A549 (cell line): Measurements from ENCODE around the gene BMS1. TPM values are rescaled to one million over a fixed set of nuclear protein-coding genes. Genes with fewer than 3 reads are reported as not detected.
"Not testable (repeated sequence)": the region's sequence is repeated elsewhere in the genome, so short reads cannot be mapped to it uniquely, and the experiment has no call there.

Experiments used
- ATAC-seq, 2 experiments: fragments of 200-7000 bp in 1 of 2; fragments of >200 bp in 1 of 2; cut with Nextera tagmentation in 1 of 2; cut with Tn5 transposase in 1 of 2; 3 replicates each; pipeline versions ENCODE4 v1.8.0 to v1.9.1; 2018 to 2020; ENCODE audit warnings: mild to moderate bottlenecking in 1 of 2, moderate library complexity in 1 of 2
- CTCF ChIA-PET: fragments of 300-600 bp; sonication (Branson Sonifier 250); formaldehyde crosslinking; extraction: SDS; loops from one replicate; lab custom pipeline; 2021; ENCODE audit warnings: antibody characterized with exemption, inconsistent platforms; lab: Yijun Ruan, JAX
- POLR2A ChIA-PET: fragments of 350-600 bp; formaldehyde crosslinking; extraction: SDS; loops from one replicate; lab custom pipeline; 2021; ENCODE audit warnings: antibody characterized with exemption, inconsistent platforms; lab: Yijun Ruan, JAX
- DNase-seq, 2 experiments: peaks; one replicate each; pipeline versions ENCODE4 v3.0.0 to v3.0.0-alpha.2; 2011 to 2016; ENCODE audit warnings: low read depth in 1 of 2, low spot score in 1 of 2
- FAIRE-seq: peaks from 2 replicates; lab custom pipeline; 2011; peaks lifted over from hg19 to GRCh38; lab: Jason Lieb, UNC
- H3K27ac ChIP-seq, 2 experiments: fragments of >200 bp; sonication (Bioruptor Twin); formaldehyde crosslinking; 3 replicates each; pipeline ENCODE4 v1.5.1; 2016 to 2017
- H3K4me1 ChIP-seq: fragments of >200 bp; sonication (Bioruptor Twin); formaldehyde crosslinking; 3 replicates; pipeline ENCODE4 v1.6.1; 2016
- H3K4me2 ChIP-seq: fragments of >200 bp; sonication (Bioruptor Twin); formaldehyde crosslinking; 3 replicates; pipeline ENCODE4 v1.6.1; 2016
- H3K4me3 ChIP-seq: fragments of >200 bp; sonication (Bioruptor Twin); formaldehyde crosslinking; 3 replicates; pipeline ENCODE4 v1.5.1; 2016
- H3K9me3 ChIP-seq: fragments of >200 bp; sonication (Bioruptor Twin); formaldehyde crosslinking; 3 replicates; pipeline ENCODE4 v1.6.1; 2016
- BHLHE40 ChIP-seq: IDR thresholded peaks from 2 replicates; pipeline ENCODE4 v1.6.1; 2012; ENCODE audit warnings: low read depth, low read length, inconsistent platforms
- CHD4 ChIP-seq: fragments of 200-600 bp; sonication (generic); IDR thresholded peaks from 2 replicates; pipeline ENCODE4 v1.6.1; 2016; ENCODE audit warnings: antibody characterized with exemption, mild to moderate bottlenecking, borderline replicate concordance
- GATA3 ChIP-seq: IDR thresholded peaks from 2 replicates; pipeline ENCODE4 v1.6.1; 2012; ENCODE audit warnings: borderline replicate concordance
- HMGXB4 ChIP-seq: fragments of 250-450 bp; sonication (Bioruptor Pico); IDR thresholded peaks from 2 replicates; pipeline ENCODE4 v1.5.0; 2021; ENCODE audit warnings: mild to moderate bottlenecking, moderate library complexity, borderline replicate concordance
- HOXA7 ChIP-seq: fragments of 250-450 bp; sonication (Bioruptor Pico); IDR thresholded peaks from 2 replicates; pipeline ENCODE4 v1.5.0; 2020; ENCODE audit warnings: mild to moderate bottlenecking, moderate library complexity
- HOXB13 ChIP-seq: fragments of 250-450 bp; sonication (Bioruptor Pico); IDR thresholded peaks from 2 replicates; pipeline ENCODE4 v1.5.0; 2020; ENCODE audit warnings: low read depth, mild to moderate bottlenecking, moderate library complexity
- HOXB5 ChIP-seq: fragments of 250-450 bp; sonication (Bioruptor Pico); IDR thresholded peaks from 2 replicates; pipeline ENCODE4 v1.5.0; 2020; ENCODE audit warnings: mild to moderate bottlenecking, moderate library complexity
- JUNB ChIP-seq: fragments of >200 bp; sonication (Bioruptor Twin); formaldehyde crosslinking; IDR thresholded peaks from 2 replicates; pipeline ENCODE4 v1.6.1; 2016
- PBX3 ChIP-seq: IDR thresholded peaks from 2 replicates; pipeline ENCODE4 v1.6.1; 2012
- PHF8 ChIP-seq: fragments of 200-600 bp; sonication (generic); IDR thresholded peaks from 2 replicates; pipeline ENCODE4 v1.6.1; 2016; ENCODE audit warnings: low read depth, mild to moderate bottlenecking, antibody characterized with exemption, moderate library complexity, borderline replicate concordance
- POLR2A ChIP-seq: IDR thresholded peaks from 2 replicates; pipeline ENCODE4 v1.6.1; 2012; ENCODE audit warnings: mild to moderate bottlenecking, low read length
- RAD21 ChIP-seq, 2 experiments: fragments of >200 bp in 1 of 2; sonication (Bioruptor Twin) in 1 of 2; formaldehyde crosslinking in 1 of 2; IDR thresholded peaks in 1 of 2; conservative IDR thresholded peaks in 1 of 2; 2 replicates in 1 of 2; 3 replicates in 1 of 2; pipeline ENCODE4 v1.6.1; 2012 to 2018; ENCODE audit warnings: inconsistent platforms in 1 of 2
- RFX5 ChIP-seq: fragments of 450-650 bp; IDR thresholded peaks from 2 replicates; pipeline ENCODE4 v1.7.1; 2014; ENCODE audit warnings: antibody characterized with exemption, mild to moderate bottlenecking, moderate library complexity
- RNF2 ChIP-seq: fragments of 200-600 bp; sonication (generic); IDR thresholded peaks from 2 replicates; pipeline ENCODE4 v1.6.1; 2016; ENCODE audit warnings: low read depth, mild to moderate bottlenecking, antibody characterized with exemption, moderate library complexity, borderline replicate concordance
- SREBF2 ChIP-seq: fragments of 450-650 bp; IDR thresholded peaks from 2 replicates; pipeline ENCODE4 v1.6.1; 2014; ENCODE audit warnings: mild to moderate bottlenecking, moderate library complexity
- TFCP2L1 ChIP-seq: fragments of 250-450 bp; sonication (Bioruptor Pico); IDR thresholded peaks from 2 replicates; pipeline ENCODE4 v1.5.0; 2021; ENCODE audit warnings: mild to moderate bottlenecking
- WGBS: methylation state at CpG from one replicate; pipeline ENCODE4 v1.1.6; 2017; ENCODE audit errors: missing lambda C conversion rate; 5-methylcytosine and 5-hydroxymethylcytosine counted together
- polyA plus RNA-seq, 4 experiments: library from polyadenylated mRNA; depleted of rRNA in 3 of 4; stranded (reverse); fragments of >200 nt; fragmentation: RNase III in 1 of 4; extraction: RNeasy Plus Mini Kit Qiagen cat#74134 plus additional on column Dnase treatment in 1 of 4; gene quantifications; 2 replicates in 3 of 4; 3 replicates in 1 of 4; pipeline ENCODE4 v1.2.3, GENCODE V29; 2011 to 2017
- TF ChIP-seq, protein P1 (sequence below): fragments of >200 bp; sonication (Bioruptor Twin); formaldehyde crosslinking; IDR thresholded peaks from 3 replicates; pipeline ENCODE4 v1.6.1; 2016

The BMS1 gene
- polyA plus RNA-seq, 2 of the 4 experiments (the other 2 are of a cell fraction), result 14.4 to 21.2 TPM

- Histone ChIP-seq H3K27ac (no peak overlapping the region), H3K9me3 (no peaks in the 10 kb centered on the region), H3K4me1 (no peaks in the 10 kb centered on the region), H3K4me3 (no peak overlapping the region), H3K4me2 (no peak overlapping the region)
- POLR2A ChIA-PET, result no interaction called here
- FAIRE-seq (no peak), ATAC-seq (no peak), DNase-seq (no peak)
- CTCF ChIA-PET, result interaction anchor here (1.4 kb wide), 2 partner anchors 209 to 232 kb away, joined by 4 to 6 read pairs; no protein-coding TSS in a partner anchor
- TF ChIP-seq HOXA7, result no peak
- TF ChIP-seq RFX5, result no peak
- no peak for TF ChIP-seq PHF8
- TF ChIP-seq JUNB, result no peak
- no peak for TF ChIP-seq GATA3
- no peak for TF ChIP-seq PBX3
- TF ChIP-seq POLR2A, result no peak
- WGBS, result 49% methylated on average over 8 of the region's 9 CpGs
Measured at GRCh38 chr10:42869977-42870350, 87.4 kb downstream of the BMS1 start.

GRCh38 chr10:42871138-42871641 lies 88.6 kb downstream of the BMS1 start:
- 62% methylated on average over 13 of the region's 13 CpGs for WGBS
- ATAC-seq, H3K9me3 ChIP-seq, DNase-seq, FAIRE-seq, H3K27ac ChIP-seq, H3K4me2 ChIP-seq, H3K4me3 ChIP-seq, H3K4me1 ChIP-seq, POLR2A ChIA-PET: not testable (repeated sequence)
- CTCF ChIA-PET, result interaction anchor here (0.6 to 1.4 kb wide), 3 partner anchors 8 to 231 kb away, joined by 3 to 6 read pairs (median 4); no protein-coding TSS in a partner anchor

DNA sequence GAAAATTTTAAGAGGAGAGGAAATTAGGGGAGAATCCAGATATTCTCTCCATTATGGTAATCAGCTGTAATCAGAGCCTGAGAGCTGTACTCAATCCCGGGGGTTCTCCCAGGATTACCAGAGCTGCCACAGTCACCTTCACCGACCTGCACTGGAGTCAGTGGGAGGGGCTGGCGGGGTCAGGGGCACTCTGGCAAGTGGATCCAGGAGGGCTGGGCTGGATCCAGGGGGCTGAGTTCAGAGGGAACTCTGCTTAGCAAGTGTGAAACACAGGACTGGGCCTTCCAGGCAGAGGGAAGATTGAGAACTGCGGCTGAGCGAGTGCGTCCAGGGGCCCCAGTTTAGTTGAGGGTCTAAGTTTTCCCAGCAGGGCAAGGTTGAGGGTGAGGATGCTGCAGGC lies 89.2 kb downstream of the BMS1 start:
- Histone ChIP-seq H3K27ac (no peak overlapping the region), H3K4me2 (no peak overlapping the region), H3K4me1 (0 out of 3 replicates have a peak, but pooled peaks cover 8% of the 10 kb centered on the region), H3K9me3 (no peaks in the 10 kb centered on the region), H3K4me3 (no peak overlapping the region)
- WGBS, result 70% methylated on average over 6 of the region's 6 CpGs
- ChIA-PET POLR2A (no interaction called here), CTCF (no interaction called here)
- ATAC-seq (no peak), FAIRE-seq (no peak), DNase-seq (no peak)
- TF ChIP-seq SREBF2 (no peak), HOXB13 (CRISPR knock-in tag) (no peak), HOXB5 (CRISPR knock-in tag) (no peak), TFCP2L1 (CRISPR knock-in tag) (no peak), POLR2A (no peak), HMGXB4 (CRISPR knock-in tag) (no peak), BHLHE40 (no peak), RAD21 (conservative IDR thresholded peaks at IDR 0.05 in 1 of 2, IDR thresholded peaks at IDR 0.05 in 1 of 2) (no peak)
- TF ChIP-seq, protein P1, sequence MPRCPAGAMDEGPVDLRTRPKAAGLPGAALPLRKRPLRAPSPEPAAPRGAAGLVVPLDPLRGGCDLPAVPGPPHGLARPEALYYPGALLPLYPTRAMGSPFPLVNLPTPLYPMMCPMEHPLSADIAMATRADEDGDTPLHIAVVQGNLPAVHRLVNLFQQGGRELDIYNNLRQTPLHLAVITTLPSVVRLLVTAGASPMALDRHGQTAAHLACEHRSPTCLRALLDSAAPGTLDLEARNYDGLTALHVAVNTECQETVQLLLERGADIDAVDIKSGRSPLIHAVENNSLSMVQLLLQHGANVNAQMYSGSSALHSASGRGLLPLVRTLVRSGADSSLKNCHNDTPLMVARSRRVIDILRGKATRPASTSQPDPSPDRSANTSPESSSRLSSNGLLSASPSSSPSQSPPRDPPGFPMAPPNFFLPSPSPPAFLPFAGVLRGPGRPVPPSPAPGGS, result no peak

DNA sequence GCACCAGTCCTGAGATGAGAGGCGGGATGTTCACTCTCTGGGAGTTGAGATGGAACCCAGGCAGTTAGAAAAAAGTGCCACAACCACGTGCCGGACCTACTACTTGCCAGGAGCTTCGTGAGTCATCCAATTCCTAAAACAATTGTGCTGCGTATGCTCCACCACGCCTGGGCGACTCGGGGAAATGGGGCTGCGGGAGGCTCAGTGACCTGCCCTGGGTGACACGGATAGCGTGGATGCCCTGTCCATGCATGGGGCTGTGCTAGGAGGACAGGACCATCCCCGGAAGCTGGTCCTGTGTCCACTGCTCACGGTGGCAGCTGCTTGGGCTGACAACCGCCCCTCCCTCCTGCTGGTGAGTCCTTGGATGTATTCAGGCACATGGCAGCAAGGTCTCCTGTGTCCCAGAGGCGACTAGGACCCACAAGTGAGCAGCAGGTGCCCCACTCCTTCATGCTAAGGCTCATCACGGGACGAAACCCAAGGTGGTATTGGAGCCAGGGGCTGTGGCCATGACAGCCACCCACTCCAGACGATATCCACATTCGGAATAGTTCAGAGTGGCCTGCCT lies 90.4 kb downstream of the BMS1 start:
- TF ChIP-seq RNF2 (no peak), CHD4 (no peak)
- H3K4me2 ChIP-seq, result no peak overlapping the region
- H3K27ac ChIP-seq, result no peak overlapping the region
- FAIRE-seq (no peak), DNase-seq (no peak), ATAC-seq (no peak)
- WGBS, result 49% methylated on average over 17 of the region's 19 CpGs
- CTCF ChIA-PET, result interaction anchor here (1.2 kb wide), 1 partner anchor 10 kb away, joined by 3 read pairs; no protein-coding TSS in a partner anchor
- H3K9me3 ChIP-seq, result no peaks in the 10 kb centered on the region
- POLR2A ChIA-PET, result no interaction called here
- H3K4me1 ChIP-seq, result 0 out of 3 replicates have a peak, but pooled peaks cover 8% of the 10 kb centered on the region
- H3K4me3 ChIP-seq, result no peak overlapping the region
